H9 (cell line): ENCODE data around the gene KANSL1. TPM values are rescaled to one million over a fixed set of nuclear protein-coding genes. Genes with fewer than 3 reads are reported as not detected.
"Not testable (repeated sequence)": the region's sequence is repeated elsewhere in the genome, so short reads cannot be mapped to it uniquely, and the experiment has no call there.

Source experiments
- DNase-seq: peaks from one replicate; pipeline ENCODE4 v3.0.0-alpha.2; 2017
- H2AFZ ChIP-seq: one replicate; pipeline ENCODE4 v1.6.1; 2013; ENCODE audit warnings: mild to moderate bottlenecking, low read length, control low read depth, moderate library complexity
- H2AK5ac ChIP-seq: 2 replicates; pipeline ENCODE4 v1.6.1; 2013; ENCODE audit warnings: low read length, control low read depth, mixed read lengths; ENCODE audit not compliant: insufficient read length
- H2BK120ac ChIP-seq: one replicate; pipeline ENCODE4 v1.6.1; 2013; ENCODE audit warnings: low read depth, mild to moderate bottlenecking, low read length, control low read depth, inconsistent platforms; ENCODE audit not compliant: poor library complexity, severe bottlenecking
- H2BK12ac ChIP-seq: 2 replicates; pipeline ENCODE4 v1.6.1; 2013; ENCODE audit warnings: low read length, control low read depth, mixed read lengths, low read depth; ENCODE audit not compliant: insufficient read length
- H2BK15ac ChIP-seq: 2 replicates; pipeline ENCODE4 v1.6.1; 2013; ENCODE audit warnings: low read depth, low read length, control low read depth
- H2BK20ac ChIP-seq: one replicate; pipeline ENCODE4 v1.6.1; 2013; ENCODE audit warnings: low read depth, mild to moderate bottlenecking, low read length, control low read depth, inconsistent platforms; ENCODE audit not compliant: poor library complexity, severe bottlenecking
- H2BK5ac ChIP-seq: 2 replicates; pipeline ENCODE4 v1.6.1; 2013; ENCODE audit warnings: low read length, control low read depth, mixed read lengths; ENCODE audit not compliant: insufficient read length
- H3K14ac ChIP-seq: 2 replicates; pipeline ENCODE4 v1.6.1; 2013; ENCODE audit warnings: low read length, control low read depth; ENCODE audit not compliant: insufficient read depth
- H3K18ac ChIP-seq: 2 replicates; pipeline ENCODE4 v1.6.1; 2013; ENCODE audit warnings: low read depth, mild to moderate bottlenecking, mixed read lengths, low read length, control low read depth; ENCODE audit not compliant: insufficient read length
- H3K23ac ChIP-seq: 2 replicates; pipeline ENCODE4 v1.6.1; 2013; ENCODE audit warnings: low read length, control low read depth, mixed read lengths, low read depth; ENCODE audit not compliant: insufficient read length
- H3K23me2 ChIP-seq: 2 replicates; pipeline ENCODE4 v1.6.1; 2013; ENCODE audit warnings: low read depth, mild to moderate bottlenecking, mixed read lengths, low read length, control low read depth; ENCODE audit not compliant: insufficient read length, poor library complexity, severe bottlenecking
- H3K27ac ChIP-seq: 2 replicates; pipeline ENCODE4 v1.5.1; 2013; ENCODE audit warnings: low read length, control low read depth, mixed read lengths, low read depth; ENCODE audit not compliant: insufficient read length
- H3K27me3 ChIP-seq: 2 replicates; pipeline ENCODE4 v1.6.1; 2013; ENCODE audit warnings: low read length, control low read depth, inconsistent platforms; ENCODE audit not compliant: insufficient read depth
- H3K4ac ChIP-seq: 2 replicates; pipeline ENCODE4 v1.6.1; 2013; ENCODE audit warnings: low read depth, mild to moderate bottlenecking, control low read depth, inconsistent platforms, low read length, moderate library complexity
- H3K4me1 ChIP-seq: 2 replicates; pipeline ENCODE4 v1.6.1; 2013; ENCODE audit warnings: low read length, control low read depth, inconsistent platforms; ENCODE audit not compliant: insufficient read depth
- H3K4me2 ChIP-seq: 2 replicates; pipeline ENCODE4 v1.6.1; 2013; ENCODE audit warnings: low read length, control low read depth, mixed read lengths; ENCODE audit not compliant: insufficient read length, insufficient read depth
- H3K56ac ChIP-seq: 2 replicates; pipeline ENCODE4 v1.6.1; 2013; ENCODE audit warnings: low read depth, mild to moderate bottlenecking, mixed read lengths, low read length, control low read depth; ENCODE audit not compliant: insufficient read length
- H3K79me1 ChIP-seq: 2 replicates; pipeline ENCODE4 v1.6.1; 2013; ENCODE audit warnings: low read depth, mild to moderate bottlenecking, moderate library complexity, low read length, control low read depth, inconsistent platforms; ENCODE audit not compliant: insufficient read depth, poor library complexity, severe bottlenecking
- H3K79me2 ChIP-seq: 2 replicates; pipeline ENCODE4 v1.6.1; 2013; ENCODE audit warnings: low read length, control low read depth, inconsistent platforms; ENCODE audit not compliant: insufficient read depth
- H3K9ac ChIP-seq: 2 replicates; pipeline ENCODE4 v1.6.1; 2013; ENCODE audit warnings: low read length, control low read depth, mixed read lengths; ENCODE audit not compliant: insufficient read length; ENCODE audit errors: extremely low read depth
- H3K9me3 ChIP-seq: one replicate; pipeline ENCODE4 v1.6.1; 2013; ENCODE audit warnings: low read depth, low read length, inconsistent platforms; ENCODE audit not compliant: control insufficient read depth
- H3T11ph ChIP-seq: one replicate; pipeline ENCODE4 v1.6.1; 2013; ENCODE audit warnings: mild to moderate bottlenecking, low read length, control low read depth, inconsistent platforms
- H4K20me1 ChIP-seq: one replicate; pipeline ENCODE4 v1.6.1; 2013; ENCODE audit not compliant: control insufficient read depth, insufficient read length, insufficient read depth
- H4K5ac ChIP-seq: 2 replicates; pipeline ENCODE4 v1.6.1; 2013; ENCODE audit warnings: low read depth, mild to moderate bottlenecking, mixed read lengths, low read length, control low read depth; ENCODE audit not compliant: insufficient read length
- H4K8ac ChIP-seq: replicated peaks from 2 replicates; pipeline ENCODE4 v1.6.1; 2013; ENCODE audit warnings: low read length, control low read depth, mixed read lengths, low read depth; ENCODE audit not compliant: insufficient read length
- H4K91ac ChIP-seq: 2 replicates; pipeline ENCODE4 v1.6.1; 2013; ENCODE audit warnings: low read depth, mild to moderate bottlenecking, moderate library complexity, mixed read lengths, low read length, control low read depth; ENCODE audit not compliant: insufficient read length
- H3K27ac Mint-ChIP-seq, 3 experiments: 2 replicates in 2 of 3; 3 replicates in 1 of 3; pipeline ENCODE4 v1.8.0; 2020 to 2021; ENCODE audit warnings: mixed read lengths in 3 of 3, mild to moderate bottlenecking in 1 of 3, moderate library complexity in 1 of 3
- H3K27me3 Mint-ChIP-seq: 2 replicates; pipeline ENCODE4 v1.8.0; 2021; ENCODE audit warnings: low read depth, mild to moderate bottlenecking, moderate library complexity, mixed read lengths
- H3K36me3 Mint-ChIP-seq, 3 experiments: 2 replicates in 2 of 3; 3 replicates in 1 of 3; pipeline ENCODE4 v1.8.0; 2020 to 2021; ENCODE audit warnings: low read depth in 3 of 3, mixed read lengths in 3 of 3; ENCODE audit not compliant: insufficient read depth in 1 of 3
- H3K4me1 Mint-ChIP-seq, 2 experiments: 2 replicates each; pipeline ENCODE4 v1.8.0; 2020; ENCODE audit warnings: mixed read lengths in 2 of 2
- H3K4me3 Mint-ChIP-seq, 2 experiments: 2 replicates in 1 of 2; 3 replicates in 1 of 2; pipeline ENCODE4 v1.8.0; 2020 to 2021; ENCODE audit warnings: mild to moderate bottlenecking in 2 of 2, mixed read lengths in 2 of 2, moderate library complexity in 1 of 2
- H3K9me3 Mint-ChIP-seq, 2 experiments: 2 replicates in 1 of 2; 3 replicates in 1 of 2; pipeline ENCODE4 v1.8.0; 2020; ENCODE audit warnings: mild to moderate bottlenecking in 2 of 2, mixed read lengths in 2 of 2, moderate library complexity in 1 of 2
- WGBS: extraction: QIAGEN DNeasy Blood & Tissue Kit; methylation state at CpG from one replicate; pipeline ENCODE4 v1.1.7; 2013; ENCODE audit warnings: missing lambda C conversion rate, low lambda C conversion rate, mixed read lengths; ENCODE audit not compliant: insufficient read length; ENCODE audit errors: extremely low coverage; 5-methylcytosine and 5-hydroxymethylcytosine counted together
- total RNA-seq: library from RNA; stranded (reverse); gene quantifications from 2 replicates; pipeline ENCODE4 v1.2.1, GENCODE V29; 2021
- TF ChIP-seq, protein P1 (sequence below): fragments of 200-600 bp; sonication (generic); conservative IDR thresholded peaks from 3 replicates; pipeline ENCODE4 v1.8.0; 2021; ENCODE audit warnings: antibody characterized with exemption, mild to moderate bottlenecking

The KANSL1 gene
- total RNA-seq, 1 experiment from 2014 or later: 114 TPM

GRCh38 chr17:46115699-46116098, 77.5 kb downstream of the KANSL1 start:
- peak overlapping the region in 1 of 3 experiments; percentile 62; a peak in 1 of 7 replicates for H3K27ac Mint-ChIP-seq
- Histone ChIP-seq H4K20me1 (no peaks in the 10 kb centered on the region), H4K5ac (no peak overlapping the region), H3K14ac (no peak overlapping the region), H3K9me3 (no peaks in the 10 kb centered on the region), H3K79me1 (peaks cover 6% of the 10 kb centered on the region), H2BK12ac (no peak overlapping the region), H3K4me2 (no peak overlapping the region), H3K23ac (no peak overlapping the region), H3K27me3 (no peaks in the 10 kb centered on the region), H2AFZ (no peak overlapping the region), H3K9ac (no peak overlapping the region), H3K4me1 (peaks cover 2% of the 10 kb centered on the region; the same call in 1 of the 2 replicates), H3T11ph (no peak overlapping the region), H4K8ac (no peak overlapping the region), H3K23me2 (no peaks in the 10 kb centered on the region), H3K56ac (no peak overlapping the region), H2BK20ac (no peak overlapping the region), H4K91ac (no peak overlapping the region), H3K79me2 (peaks cover 51% of the 10 kb centered on the region; the same call in 1 of the 2 replicates), H2BK5ac (no peak overlapping the region), H2BK15ac (no peak overlapping the region), H2AK5ac (no peak overlapping the region), H3K4ac (no peak overlapping the region), H3K18ac (no peak overlapping the region), H2BK120ac (no peak overlapping the region), H3K27ac (no peak overlapping the region)
- H3K36me3 Mint-ChIP-seq: peaks cover 0 to 5% (median 0%) of the 10 kb centered on the region in 3 experiments; a peak in 2 of 7 replicates
- TF ChIP-seq, protein P1, sequence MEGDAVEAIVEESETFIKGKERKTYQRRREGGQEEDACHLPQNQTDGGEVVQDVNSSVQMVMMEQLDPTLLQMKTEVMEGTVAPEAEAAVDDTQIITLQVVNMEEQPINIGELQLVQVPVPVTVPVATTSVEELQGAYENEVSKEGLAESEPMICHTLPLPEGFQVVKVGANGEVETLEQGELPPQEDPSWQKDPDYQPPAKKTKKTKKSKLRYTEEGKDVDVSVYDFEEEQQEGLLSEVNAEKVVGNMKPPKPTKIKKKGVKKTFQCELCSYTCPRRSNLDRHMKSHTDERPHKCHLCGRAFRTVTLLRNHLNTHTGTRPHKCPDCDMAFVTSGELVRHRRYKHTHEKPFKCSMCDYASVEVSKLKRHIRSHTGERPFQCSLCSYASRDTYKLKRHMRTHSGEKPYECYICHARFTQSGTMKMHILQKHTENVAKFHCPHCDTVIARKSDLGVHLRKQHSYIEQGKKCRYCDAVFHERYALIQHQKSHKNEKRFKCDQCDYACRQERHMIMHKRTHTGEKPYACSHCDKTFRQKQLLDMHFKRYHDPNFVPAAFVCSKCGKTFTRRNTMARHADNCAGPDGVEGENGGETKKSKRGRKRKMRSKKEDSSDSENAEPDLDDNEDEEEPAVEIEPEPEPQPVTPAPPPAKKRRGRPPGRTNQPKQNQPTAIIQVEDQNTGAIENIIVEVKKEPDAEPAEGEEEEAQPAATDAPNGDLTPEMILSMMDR: no peak
- no CpG with 5 or more reads among the region's 6 CpGs for WGBS
- no peaks in the 10 kb centered on the region for H3K9me3 Mint-ChIP-seq
- H3K4me1 Mint-ChIP-seq: peaks cover 60 to 76% of the 10 kb centered on the region in 2 experiments
- no peak overlapping the region for H3K4me3 Mint-ChIP-seq
- no peak for DNase-seq
- H3K27me3 Mint-ChIP-seq: no peaks in the 10 kb centered on the region

GRCh38 chr17:46111236-46111635, 82.0 kb downstream of the KANSL1 start:
- not testable (repeated sequence) for H3K14ac ChIP-seq, H3K9me3 ChIP-seq, H4K5ac ChIP-seq, H2BK12ac ChIP-seq, H3K56ac ChIP-seq, H4K20me1 ChIP-seq, H3K36me3 Mint-ChIP-seq, H4K91ac ChIP-seq, H2BK15ac ChIP-seq, H2BK20ac ChIP-seq, H3K23ac ChIP-seq, H3T11ph ChIP-seq, H3K18ac ChIP-seq, H2AFZ ChIP-seq, H3K79me1 ChIP-seq, DNase-seq, H3K4ac ChIP-seq, H2BK5ac ChIP-seq, H3K4me3 Mint-ChIP-seq, H3K4me2 ChIP-seq, H2AK5ac ChIP-seq, H3K27ac ChIP-seq, H3K9me3 Mint-ChIP-seq, H3K27me3 Mint-ChIP-seq, H3K9ac ChIP-seq, H4K8ac ChIP-seq, H3K4me1 ChIP-seq, H3K27me3 ChIP-seq, H2BK120ac ChIP-seq, H3K23me2 ChIP-seq
- Mint-ChIP-seq H3K27ac (peak overlapping the region in 2 of 3 experiments; percentile 8 to 24; a peak in 2 of 7 replicates), H3K4me1 (peaks cover 74 to 82% of the 10 kb centered on the region in 2 experiments)
- WGBS: no CpG with 5 or more reads among the region's 11 CpGs
- peaks cover 43% of the 10 kb centered on the region; the same call in 1 of the 2 replicates for H3K79me2 ChIP-seq
